ENCODE data around the gene TRPV4. TPM values are rescaled to one million over a fixed set of nuclear protein-coding genes. Genes with fewer than 3 reads are reported as not detected.

TRPV4 gene
- total and polyA plus RNA-seq, 4 donors: 1.9 to 6.5 (median 2.2) TPM

DNA sequence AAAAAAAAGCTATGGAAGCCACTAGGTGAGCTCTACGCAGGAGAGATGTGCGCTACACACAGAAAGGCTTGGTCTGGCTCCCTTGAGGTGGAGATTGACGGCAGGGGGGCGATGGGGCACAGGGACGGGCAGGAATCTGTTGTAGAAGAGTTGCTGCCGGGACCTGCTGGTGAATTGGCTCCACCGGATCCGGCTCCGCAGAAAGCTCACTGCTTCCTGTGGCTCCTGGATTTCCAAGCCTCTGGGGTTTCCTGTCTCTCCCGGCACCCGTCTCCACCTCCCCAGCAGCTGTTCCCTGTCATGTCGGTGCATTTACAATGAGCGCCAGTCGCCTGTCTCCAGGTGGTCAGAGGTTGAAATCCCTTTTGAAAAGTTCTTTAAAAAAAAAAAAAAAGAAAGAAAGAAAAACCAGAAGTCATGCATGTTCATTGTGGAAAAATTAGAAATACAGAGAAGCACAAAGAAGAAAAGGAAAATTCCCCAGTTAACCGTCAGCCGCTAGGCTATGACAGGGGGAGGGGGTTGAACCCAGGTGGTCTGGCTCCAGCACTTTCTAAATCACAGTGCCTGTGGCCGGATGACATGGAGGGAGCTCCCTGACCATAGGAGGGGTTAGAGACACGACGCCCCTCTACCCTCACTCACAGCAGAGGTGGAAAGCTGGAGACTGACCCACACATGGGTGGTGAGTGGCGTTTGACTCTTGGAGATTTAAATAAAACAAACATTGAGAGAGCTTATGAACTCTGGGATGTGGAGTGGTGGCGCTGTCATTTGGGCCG, 98.8 kb downstream of the TRPV4 start:
- H3K36me3 ChIP-seq (ENCODE audit: control insufficient read depth in 4 of 4, insufficient read depth in 4 of 4, low read length in 4 of 4): no peaks in the 10 kb centered on the region
- no peak for ATAC-seq (ENCODE audit: insufficient read depth, low FRiP score)
- H3K4me3 ChIP-seq: no peak overlapping the region
- H3K4me1 ChIP-seq (ENCODE audit: control insufficient read depth in 5 of 5, insufficient read depth in 5 of 5, low read length in 5 of 5): peaks cover 0 to 26% (median 2%) of the 10 kb centered on the region in 5 donors
- H3K9me3 ChIP-seq (ENCODE audit: control insufficient read depth in 4 of 4, insufficient read depth in 3 of 4, low read length in 3 of 4): no peaks in the 10 kb centered on the region
- peak in 2 of 3 donors; percentile 44 to 49 for DNase-seq
- TF ChIP-seq, protein P1, sequence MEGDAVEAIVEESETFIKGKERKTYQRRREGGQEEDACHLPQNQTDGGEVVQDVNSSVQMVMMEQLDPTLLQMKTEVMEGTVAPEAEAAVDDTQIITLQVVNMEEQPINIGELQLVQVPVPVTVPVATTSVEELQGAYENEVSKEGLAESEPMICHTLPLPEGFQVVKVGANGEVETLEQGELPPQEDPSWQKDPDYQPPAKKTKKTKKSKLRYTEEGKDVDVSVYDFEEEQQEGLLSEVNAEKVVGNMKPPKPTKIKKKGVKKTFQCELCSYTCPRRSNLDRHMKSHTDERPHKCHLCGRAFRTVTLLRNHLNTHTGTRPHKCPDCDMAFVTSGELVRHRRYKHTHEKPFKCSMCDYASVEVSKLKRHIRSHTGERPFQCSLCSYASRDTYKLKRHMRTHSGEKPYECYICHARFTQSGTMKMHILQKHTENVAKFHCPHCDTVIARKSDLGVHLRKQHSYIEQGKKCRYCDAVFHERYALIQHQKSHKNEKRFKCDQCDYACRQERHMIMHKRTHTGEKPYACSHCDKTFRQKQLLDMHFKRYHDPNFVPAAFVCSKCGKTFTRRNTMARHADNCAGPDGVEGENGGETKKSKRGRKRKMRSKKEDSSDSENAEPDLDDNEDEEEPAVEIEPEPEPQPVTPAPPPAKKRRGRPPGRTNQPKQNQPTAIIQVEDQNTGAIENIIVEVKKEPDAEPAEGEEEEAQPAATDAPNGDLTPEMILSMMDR (IDR thresholded peaks at IDR 0.05; ENCODE audit: control extremely low read depth, extremely low read depth): no peak
- 22 to 25% methylated on average over 22 of the region's 22 CpGs for WGBS, 2 donors
- H3K9ac ChIP-seq (ENCODE audit: insufficient read depth in 1 of 2, low read length in 2 of 2): no peak overlapping the region
- H3K27me3 ChIP-seq (ENCODE audit: control insufficient read depth in 3 of 3, insufficient read depth in 3 of 3, low read length in 2 of 3): no peaks in the 10 kb centered on the region
- no peak overlapping the region for H3K27ac ChIP-seq (ENCODE audit: low read depth in 1 of 2, low read length in 1 of 2)

Small RNA genes within 50 kb of the gene (small RNA-seq; reads per million reads assigned to genes)
- gene MIR4497 (ENCODE audit: low replicate concordance) (not detected), gene RN7SL441P (ENCODE audit: low replicate concordance) (not detected)

Other genes starting within 250 kb of the TRPV4 start
- gene FAM222A, start 119.6 kb downstream of the TRPV4 start, total RNA-seq: 1 to 10 TPM in 1 of 2 donors, under 1 TPM in 1; 0.28 to 2.6 TPM
- 1 to 10 TPM in 1 of 2 donors, under 1 TPM in 1; 0.81 to 1.3 TPM for gene FAM222A, start 119.6 kb downstream of the TRPV4 start, polyA plus RNA-seq
- gene GLTP, start 47.1 kb upstream of the TRPV4 start, total RNA-seq: 10 to 100 TPM; 35.5 to 49.2 TPM
- 10 to 100 TPM; 31.2 to 46.1 TPM for gene GLTP, start 47.1 kb upstream of the TRPV4 start, polyA plus RNA-seq
- gene TCHP, start 66.9 kb upstream of the TRPV4 start, total RNA-seq: 10 to 100 TPM; 13.2 to 17.5 TPM
- 10 to 100 TPM; 10.4 to 10.8 TPM for gene TCHP, start 66.9 kb upstream of the TRPV4 start, polyA plus RNA-seq
- gene GIT2, start 163.0 kb upstream of the TRPV4 start, total RNA-seq: 10 to 100 TPM; 55.5 to 75.8 TPM
- gene GIT2, start 163.0 kb upstream of the TRPV4 start, polyA plus RNA-seq: 10 to 100 TPM; 13.5 to 24.7 TPM
- gene ANKRD13A, start 166.0 kb upstream of the TRPV4 start, total RNA-seq: 10 to 100 TPM; 68.8 to 83.0 TPM
- gene ANKRD13A, start 166.0 kb upstream of the TRPV4 start, polyA plus RNA-seq: 10 to 100 TPM; 21.6 to 38.8 TPM
- 10 to 100 TPM; 23.3 to 30.5 TPM for gene C12orf76, start 215.1 kb upstream of the TRPV4 start, total RNA-seq
- gene C12orf76, start 215.1 kb upstream of the TRPV4 start, polyA plus RNA-seq: 10 to 100 TPM; 15.4 to 24.6 TPM

Measured in lung (tissue), 13 donors.